Muscle layer of duodenum (tissue), 2 donors: ENCODE data around the gene PHOSPHO1.
A peak's percentile ranks its signal among the peaks of the same experiment; 100 is the strongest.

Source experiments
- H3K27ac ChIP-seq: one replicate; pipeline ENCODE4 v1.7.0; 2013; ENCODE audit warnings: mild to moderate bottlenecking, low read length
- H3K27me3 ChIP-seq: one replicate; pipeline ENCODE4 v1.7.0; 2013; ENCODE audit warnings: low read depth, mild to moderate bottlenecking, control low read depth, low read length
- H3K36me3 ChIP-seq, 2 donors: one replicate each; pipeline ENCODE4 v1.7.0; 2013; ENCODE audit warnings: low read length in 2 of 2, control low read depth in 1 of 2, mild to moderate bottlenecking in 1 of 2; ENCODE audit not compliant: insufficient read depth in 2 of 2, control insufficient read depth in 1 of 2
- H3K4me1 ChIP-seq, 2 donors: one replicate each; pipeline ENCODE4 v1.7.0; 2013; ENCODE audit warnings: low read length in 2 of 2, mild to moderate bottlenecking in 2 of 2, control low read depth in 1 of 2, moderate library complexity in 1 of 2; ENCODE audit not compliant: insufficient read depth in 2 of 2, control insufficient read depth in 1 of 2
- H3K4me3 ChIP-seq, 2 donors: one replicate each; pipeline ENCODE4 v1.7.0; 2013; ENCODE audit warnings: low read length in 2 of 2, low read depth in 1 of 2, mild to moderate bottlenecking in 1 of 2
- H3K9me3 ChIP-seq, 2 donors: one replicate each; pipeline ENCODE4 v1.7.0; 2013; ENCODE audit warnings: low read length in 2 of 2, control low read depth in 1 of 2, mild to moderate bottlenecking in 1 of 2; ENCODE audit not compliant: control insufficient read depth in 1 of 2
- donor health status: healthy.

Gene PHOSPHO1

DNA sequence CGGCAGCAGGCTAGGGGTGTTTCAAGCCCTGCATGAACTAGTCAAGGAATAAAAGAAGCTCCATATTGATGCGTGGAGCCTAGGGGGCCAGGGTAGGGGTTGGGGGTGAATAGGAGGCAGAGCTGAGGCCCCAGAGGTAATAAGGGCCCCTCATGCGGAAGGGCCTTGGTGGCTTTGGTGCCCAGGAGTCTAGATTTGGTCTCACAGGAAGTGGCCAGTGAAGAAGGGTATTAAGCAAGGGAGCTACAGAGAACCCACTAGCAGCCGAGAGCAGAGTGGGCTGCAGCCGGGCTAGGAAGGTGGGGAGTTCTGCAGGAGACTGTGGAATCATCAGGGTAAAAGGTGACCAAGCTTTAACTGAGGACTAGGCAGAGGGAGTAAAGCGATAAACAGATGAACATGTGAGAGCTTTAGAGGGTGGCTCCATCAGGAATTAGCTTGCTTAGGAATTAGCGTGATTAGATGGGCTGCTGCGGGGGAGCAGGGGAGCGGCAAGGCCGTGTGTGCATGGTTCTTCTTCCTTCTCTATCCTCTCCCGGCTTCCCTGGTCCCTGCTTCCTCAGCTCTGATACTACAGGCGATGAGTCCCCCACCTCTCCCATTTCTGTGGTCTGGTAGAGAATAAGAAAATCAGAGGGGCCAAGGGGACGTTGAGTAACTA is 30.0 kb downstream of the PHOSPHO1 start:
- H3K4me1 ChIP-seq, result no peaks in the 10 kb centered on the region
- H3K9me3 ChIP-seq, result no peaks in the 10 kb centered on the region
- H3K4me3 ChIP-seq, result no peak overlapping the region
- no peaks in the 10 kb centered on the region for H3K36me3 ChIP-seq
- no peaks in the 10 kb centered on the region for H3K27me3 ChIP-seq
- no peak overlapping the region for H3K27ac ChIP-seq

- Histone ChIP-seq H3K36me3 (no peaks in the 10 kb centered on the region), H3K4me3 (no peak overlapping the region), H3K4me1 (peaks cover 0 to 2% of the 10 kb centered on the region in 2 donors), H3K27me3 (no peaks in the 10 kb centered on the region), H3K27ac (no peak overlapping the region), H3K9me3 (no peaks in the 10 kb centered on the region)
Measured at GRCh38 chr17:49198211-49198610, 32.4 kb downstream of the PHOSPHO1 start.

GRCh38 chr17:49197346-49197998 is 33.1 kb downstream of the PHOSPHO1 start:
- Histone ChIP-seq H3K9me3 (no peaks in the 10 kb centered on the region), H3K4me1 (peaks cover 0 to 4% of the 10 kb centered on the region in 2 donors), H3K4me3 (no peak overlapping the region), H3K27me3 (no peaks in the 10 kb centered on the region), H3K36me3 (no peaks in the 10 kb centered on the region), H3K27ac (no peak overlapping the region)

GRCh38 chr17:49196520-49196919 is 34.1 kb downstream of the PHOSPHO1 start:
- peaks cover 0 to 4% of the 10 kb centered on the region in 2 donors for H3K4me1 ChIP-seq
- no peak overlapping the region for H3K27ac ChIP-seq
- H3K4me3 ChIP-seq, result no peak overlapping the region
- H3K27me3 ChIP-seq, result no peaks in the 10 kb centered on the region
- no peaks in the 10 kb centered on the region for H3K36me3 ChIP-seq
- H3K9me3 ChIP-seq, result no peaks in the 10 kb centered on the region

- no peaks in the 10 kb centered on the region for H3K9me3 ChIP-seq
- H3K36me3 ChIP-seq, result no peaks in the 10 kb centered on the region
- H3K27me3 ChIP-seq, result no peaks in the 10 kb centered on the region
- peaks cover 0 to 4% of the 10 kb centered on the region in 2 donors for H3K4me1 ChIP-seq
- H3K4me3 ChIP-seq, result no peak overlapping the region
- no peak overlapping the region for H3K27ac ChIP-seq
Measured at GRCh38 chr17:49195751-49196150, 34.8 kb downstream of the PHOSPHO1 start.

DNA sequence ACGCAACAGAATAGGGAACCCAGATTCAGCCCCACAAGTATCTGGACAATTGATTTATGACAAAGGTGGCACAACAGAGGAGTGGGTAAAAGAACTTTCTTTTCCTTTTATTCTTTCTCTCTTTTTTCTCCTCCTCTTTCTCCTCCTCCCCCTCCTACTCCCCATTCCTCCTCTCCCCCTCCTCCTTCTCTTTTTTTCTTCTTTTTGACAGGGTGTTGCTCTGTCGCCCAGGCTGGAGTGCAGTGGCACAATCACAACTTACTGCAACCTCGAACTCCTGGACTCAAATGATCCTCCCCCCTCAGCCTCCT is 36.3 kb downstream of the PHOSPHO1 start:
- Histone ChIP-seq H3K27ac (no peak overlapping the region), H3K27me3 (no peaks in the 10 kb centered on the region), H3K4me1 (peaks cover 0 to 4% of the 10 kb centered on the region in 2 donors), H3K9me3 (no peaks in the 10 kb centered on the region), H3K4me3 (no peak overlapping the region), H3K36me3 (no peaks in the 10 kb centered on the region)

DNA sequence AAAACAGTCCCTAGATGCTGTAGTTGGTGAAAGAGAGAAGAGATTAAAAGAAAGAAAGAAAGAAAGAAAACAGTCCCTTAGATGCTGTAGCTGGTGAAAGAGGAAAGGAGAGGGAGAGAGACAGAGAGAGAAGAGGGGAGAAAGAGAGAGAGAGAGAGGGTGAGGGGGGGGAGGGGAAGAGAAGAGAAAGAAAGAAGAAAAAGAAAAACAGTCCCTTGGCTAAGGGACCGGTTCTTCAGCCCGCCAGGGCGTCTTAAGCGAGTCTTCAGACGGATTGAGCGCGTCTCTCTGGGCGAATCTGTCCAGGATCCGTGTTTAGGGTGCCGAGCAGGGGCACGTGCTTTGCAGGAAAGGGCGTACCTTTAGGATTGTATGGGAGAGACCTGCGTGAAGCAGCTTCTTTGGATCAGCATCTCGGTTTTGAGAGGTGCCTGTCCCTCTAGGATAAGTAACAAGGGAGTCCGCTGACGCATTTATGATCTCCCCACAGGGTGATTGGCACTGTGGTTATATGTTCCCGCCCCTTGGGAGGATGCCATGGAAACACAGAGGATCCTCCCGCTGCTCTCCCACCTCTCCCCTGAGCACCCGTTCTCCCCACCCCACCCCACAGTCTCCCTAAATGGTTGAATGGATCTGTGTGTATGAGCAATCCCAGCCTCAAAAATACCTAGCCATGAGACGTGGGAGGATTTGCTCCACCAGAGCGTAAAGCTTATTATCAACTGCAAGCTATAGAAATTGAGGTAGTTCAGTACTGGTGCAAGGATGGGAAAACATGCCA is 36.9 kb downstream of the PHOSPHO1 start:
- Histone ChIP-seq H3K9me3 (no peaks in the 10 kb centered on the region), H3K27me3 (no peaks in the 10 kb centered on the region), H3K4me3 (peak overlapping the region; percentile 82 to 94), H3K36me3 (no peaks in the 10 kb centered on the region), H3K27ac (peak overlapping the region; percentile 53), H3K4me1 (peaks cover 0 to 4% of the 10 kb centered on the region in 2 donors)

- Histone ChIP-seq H3K27ac (peak overlapping the region; percentile 99), H3K9me3 (no peaks in the 10 kb centered on the region), H3K4me1 (peaks cover 0 to 4% of the 10 kb centered on the region in 2 donors), H3K27me3 (no peaks in the 10 kb centered on the region), H3K4me3 (peak overlapping the region; percentile 82 to 94), H3K36me3 (no peaks in the 10 kb centered on the region)
Measured at GRCh38 chr17:49191917-49192741, 38.5 kb downstream of the PHOSPHO1 start.

DNA sequence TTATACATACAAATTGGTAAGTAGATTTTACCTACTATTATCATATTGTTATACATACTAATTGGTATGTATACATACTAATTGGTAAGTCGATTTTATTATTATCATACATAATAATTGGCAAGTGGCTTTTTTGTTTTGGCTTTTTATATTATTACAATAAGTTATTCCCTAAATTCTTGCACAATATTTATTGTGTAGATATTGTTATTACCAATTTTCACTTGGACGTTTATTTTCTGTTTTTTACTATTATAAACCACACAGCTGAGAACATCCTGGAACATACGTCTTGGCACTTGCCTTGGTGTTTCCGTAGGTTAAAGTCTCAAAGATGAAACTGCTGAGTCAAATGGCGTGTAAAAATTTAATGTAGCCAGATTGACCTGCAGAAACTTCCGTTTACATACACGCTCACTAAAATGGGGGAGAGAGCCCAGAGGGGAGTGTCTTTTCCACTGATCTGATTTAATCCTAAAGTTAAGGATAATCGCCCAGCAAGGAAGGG is 39.1 kb downstream of the PHOSPHO1 start:
- Histone ChIP-seq H3K9me3 (no peaks in the 10 kb centered on the region), H3K4me1 (peaks cover 0 to 4% of the 10 kb centered on the region in 2 donors), H3K36me3 (no peaks in the 10 kb centered on the region), H3K4me3 (peak overlapping the region; percentile 82 to 94), H3K27ac (peak overlapping the region; percentile 99), H3K27me3 (no peaks in the 10 kb centered on the region)

DNA sequence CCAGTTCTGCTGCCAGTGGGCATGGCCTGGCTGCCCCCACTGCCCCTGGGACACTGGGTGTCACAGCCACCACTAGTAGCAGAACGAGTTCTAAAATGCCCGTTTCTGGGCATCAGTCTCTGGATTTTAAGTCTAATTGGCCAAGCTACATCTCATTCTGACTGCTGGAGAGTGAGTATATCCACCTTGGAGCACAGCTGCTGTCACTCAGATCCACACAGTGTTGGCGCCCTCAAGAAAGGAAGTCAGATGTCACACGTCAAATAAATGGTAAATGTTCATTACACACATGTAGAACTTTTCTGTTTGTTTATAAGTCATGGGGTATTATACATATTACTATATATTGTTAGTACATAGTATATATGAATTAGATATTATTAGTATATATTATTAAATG is 39.7 kb downstream of the PHOSPHO1 start:
- Histone ChIP-seq H3K4me3 (no peak overlapping the region), H3K27ac (no peak overlapping the region), H3K9me3 (no peaks in the 10 kb centered on the region), H3K27me3 (no peaks in the 10 kb centered on the region), H3K36me3 (no peaks in the 10 kb centered on the region), H3K4me1 (peaks cover 0 to 4% of the 10 kb centered on the region in 2 donors)

DNA sequence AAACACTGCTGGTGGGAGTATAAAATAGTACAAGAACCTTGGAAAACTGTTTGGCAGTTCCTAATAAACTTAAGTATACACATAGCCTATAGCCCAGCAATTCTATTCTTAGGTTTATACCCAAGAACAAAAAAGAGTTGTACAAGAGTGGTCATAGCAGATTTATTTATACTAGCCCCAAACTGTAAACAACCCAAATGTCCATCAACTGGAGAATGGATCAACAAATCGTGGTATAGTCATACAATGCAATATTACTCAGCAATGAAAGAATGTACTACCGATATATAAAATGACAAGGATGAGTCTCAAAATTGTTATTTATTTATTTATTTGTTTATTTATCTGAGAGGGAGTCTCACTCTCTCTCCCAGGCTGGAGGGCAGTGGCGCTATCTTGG is 43.3 kb downstream of the PHOSPHO1 start:
- Histone ChIP-seq H3K36me3 (no peaks in the 10 kb centered on the region), H3K27ac (no peak overlapping the region), H3K4me1 (no peaks in the 10 kb centered on the region), H3K4me3 (no peak overlapping the region), H3K27me3 (no peaks in the 10 kb centered on the region), H3K9me3 (no peaks in the 10 kb centered on the region)
